SK-N-MC (cell line): Measurements from ENCODE around the gene RYR2.

ENCODE experiments used
- DNase-seq: peaks from one replicate; pipeline ENCODE4 v3.0.0-alpha.2; 2011; ENCODE audit warnings: low read depth, low spot score
- H3K27ac ChIP-seq: fragments of 200-600 bp; sonication (generic); 2 replicates; pipeline ENCODE4 v1.5.1; 2016; ENCODE audit warnings: mixed run types
- H3K36me3 ChIP-seq: fragments of 200-600 bp; sonication (generic); 2 replicates; pipeline ENCODE4 v1.6.1; 2017; ENCODE audit warnings: antibody characterized with exemption, low read length, mixed read lengths; ENCODE audit not compliant: insufficient read depth
- H3K4me3 ChIP-seq: fragments of 200-600 bp; sonication (generic); 2 replicates; pipeline ENCODE4 v1.5.1; 2016
- H3K9ac ChIP-seq: fragments of 200-600 bp; sonication (generic); 2 replicates; pipeline ENCODE4 v1.8.0; 2017; ENCODE audit warnings: mixed run types, mixed read lengths; ENCODE audit not compliant: insufficient read length
- H3K9me3 ChIP-seq: fragments of 200-600 bp; sonication (generic); 2 replicates; pipeline ENCODE4 v1.6.1; 2017; ENCODE audit warnings: low read depth, mild to moderate bottlenecking, antibody characterized with exemption, low read length, moderate library complexity, mixed read lengths
- EZH2 ChIP-seq: fragments of 200-600 bp; sonication (generic); IDR thresholded peaks from one replicate; pipeline ENCODE4 v1.6.1; 2017; ENCODE audit warnings: antibody characterized with exemption
- FOXP2 ChIP-seq: optimal IDR thresholded peaks from 2 replicates; pipeline ENCODE3; 2011; ENCODE audit warnings: mild to moderate bottlenecking, moderate library complexity; ENCODE audit not compliant: insufficient read depth; ENCODE audit errors: extremely low read length, control extremely low read depth
- POLR2AphosphoS5 ChIP-seq: IDR thresholded peaks from 2 replicates; pipeline ENCODE4 v1.6.1; 2012; ENCODE audit warnings: mild to moderate bottlenecking, low read depth, low read length, borderline replicate concordance

RYR2 gene

DNA sequence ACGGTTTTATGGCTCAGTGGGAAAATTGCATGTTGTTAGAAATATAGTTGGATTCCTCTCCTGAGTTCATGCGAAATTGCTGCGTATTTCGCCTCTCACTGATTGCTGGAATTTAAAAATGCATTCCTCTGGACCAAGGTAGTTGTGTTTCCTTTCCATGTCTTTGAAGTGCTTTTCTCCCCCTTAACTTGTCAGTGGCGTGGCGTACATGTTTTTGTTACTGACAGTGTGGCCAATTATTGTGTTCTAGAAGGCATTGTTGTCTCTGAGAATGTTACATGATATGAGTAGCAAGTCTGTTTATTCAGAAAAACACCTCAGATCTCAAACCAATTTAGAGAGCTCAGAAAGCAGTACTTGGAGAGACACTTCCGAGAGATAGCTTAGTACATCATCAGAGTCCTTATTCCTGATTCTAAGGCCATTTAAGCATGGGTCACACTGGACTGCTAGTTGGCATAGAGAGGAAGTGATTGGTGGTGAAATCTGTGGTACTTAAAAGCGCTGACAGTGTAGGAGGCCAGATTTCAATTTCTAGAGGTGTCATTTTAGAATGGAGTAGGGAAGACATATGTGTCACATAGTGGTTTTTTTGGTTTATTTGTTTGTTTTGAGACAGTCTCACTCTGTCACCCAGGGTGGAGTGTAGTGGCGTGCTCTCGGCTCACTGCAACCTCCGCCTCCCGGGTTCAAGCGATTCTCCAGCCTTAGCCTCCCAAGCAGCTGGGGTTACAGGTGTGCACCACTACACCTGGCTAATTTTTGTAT is 184.4 kb downstream of the RYR2 start:
- H3K9me3 ChIP-seq = no peaks in the 10 kb centered on the region
- H3K9ac ChIP-seq = no peak overlapping the region
- H3K36me3 ChIP-seq = no peaks in the 10 kb centered on the region
- TF ChIP-seq POLR2AphosphoS5 (no peak), FOXP2 (no peak), EZH2 (no peak)
- H3K4me3 ChIP-seq = no peak overlapping the region
- DNase-seq = no peak
- H3K27ac ChIP-seq = no peak overlapping the region

DNA sequence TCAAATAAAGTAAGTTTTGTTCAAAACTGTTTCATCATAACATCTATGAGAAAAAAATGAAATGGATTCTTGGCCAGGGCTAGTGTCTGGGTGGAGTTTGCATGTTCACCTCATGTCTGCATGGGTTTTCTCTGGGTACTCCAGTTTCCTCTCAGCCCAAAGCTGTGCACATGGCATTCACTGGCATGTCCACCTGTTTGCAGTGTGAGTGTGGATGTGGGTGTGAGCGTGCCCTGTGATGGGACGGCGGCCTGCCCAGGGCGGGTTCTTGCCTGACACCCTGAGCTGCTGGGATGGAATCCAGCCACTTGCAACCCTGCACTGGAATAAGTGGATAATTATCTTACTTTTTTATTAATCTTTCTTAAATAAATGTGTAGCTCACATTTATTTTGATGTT is 185.5 kb downstream of the RYR2 start:
- Histone ChIP-seq H3K9ac (no peak overlapping the region), H3K27ac (no peak overlapping the region), H3K4me3 (no peak overlapping the region), H3K9me3 (no peaks in the 10 kb centered on the region), H3K36me3 (no peaks in the 10 kb centered on the region)
- DNase-seq = no peak
- no peak for TF ChIP-seq POLR2AphosphoS5
- TF ChIP-seq FOXP2 = no peak

DNA sequence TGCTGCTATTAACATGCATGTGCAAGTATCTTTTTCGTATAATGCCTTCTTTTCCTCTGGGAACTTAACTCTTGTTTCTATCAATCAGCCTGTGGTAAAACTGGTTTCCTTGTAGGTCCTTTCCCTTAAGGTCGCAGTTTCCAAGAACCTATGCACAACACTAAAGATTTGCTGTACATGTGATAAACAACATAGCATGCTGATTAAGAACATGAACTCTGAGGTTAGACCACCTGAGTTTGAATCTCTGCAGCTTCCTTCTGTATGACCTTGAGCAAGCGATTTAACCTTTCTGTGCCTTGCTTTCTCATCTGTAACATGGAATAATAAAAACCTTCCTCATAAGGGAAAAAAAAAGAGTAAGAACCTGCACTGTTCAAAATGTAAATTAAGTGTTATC is 186.4 kb downstream of the RYR2 start:
- DNase-seq = no peak
- no peak for TF ChIP-seq FOXP2
- no peak for TF ChIP-seq POLR2AphosphoS5
- TF ChIP-seq EZH2 = no peak
- H3K36me3 ChIP-seq = no peaks in the 10 kb centered on the region
- H3K9ac ChIP-seq = no peak overlapping the region
- no peak overlapping the region for H3K4me3 ChIP-seq
- H3K9me3 ChIP-seq = no peaks in the 10 kb centered on the region
- no peak overlapping the region for H3K27ac ChIP-seq

DNA sequence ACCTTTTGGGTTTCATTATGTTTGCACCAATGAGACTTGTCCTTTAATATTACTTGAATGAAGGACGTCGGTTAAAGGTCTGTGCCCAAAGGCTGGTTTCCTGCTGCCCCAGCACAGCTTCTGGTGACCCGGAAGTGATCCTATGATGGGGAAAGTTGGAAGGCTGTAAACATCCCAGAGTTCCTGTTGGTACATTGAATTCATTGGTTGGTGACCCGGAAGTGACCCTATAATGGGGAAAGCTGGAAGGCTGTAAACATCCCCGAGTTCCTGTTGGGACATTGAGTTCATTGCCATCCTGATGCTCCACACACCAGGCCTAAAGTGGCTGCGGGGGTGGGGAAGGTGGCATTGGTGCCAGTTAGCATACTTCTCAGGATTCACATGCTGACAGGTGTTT is 187.3 kb downstream of the RYR2 start:
- H3K9me3 ChIP-seq = no peaks in the 10 kb centered on the region
- H3K27ac ChIP-seq = no peak overlapping the region
- H3K36me3 ChIP-seq = no peaks in the 10 kb centered on the region
- no peak overlapping the region for H3K9ac ChIP-seq
- DNase-seq = no peak
- H3K4me3 ChIP-seq = no peak overlapping the region
- TF ChIP-seq EZH2 (no peak), FOXP2 (no peak), POLR2AphosphoS5 (no peak)

DNA sequence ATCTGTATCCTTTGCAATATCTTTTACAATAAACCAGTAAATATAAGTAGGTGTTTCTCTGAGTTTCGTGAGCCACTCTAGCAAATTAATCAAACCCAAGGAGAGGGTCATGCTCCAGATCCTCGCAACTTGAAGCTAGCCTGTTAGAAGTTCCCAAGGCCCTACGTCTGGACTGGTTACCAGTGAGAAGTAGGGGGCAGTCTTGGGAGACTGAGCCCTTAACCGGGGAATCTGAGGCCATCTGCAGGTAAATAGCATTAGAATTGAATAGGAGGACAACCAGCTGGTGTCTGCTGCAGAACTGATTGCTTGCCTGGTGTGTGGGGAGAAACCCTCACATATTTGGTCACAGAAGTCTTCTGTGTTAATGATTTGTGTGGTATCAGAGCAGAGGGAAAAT is 190.5 kb downstream of the RYR2 start:
- Histone ChIP-seq H3K9ac (no peak overlapping the region), H3K36me3 (no peaks in the 10 kb centered on the region), H3K9me3 (no peaks in the 10 kb centered on the region), H3K27ac (no peak overlapping the region), H3K4me3 (no peak overlapping the region)
- no peak for DNase-seq
- no peak for TF ChIP-seq POLR2AphosphoS5
- no peak for TF ChIP-seq EZH2
- TF ChIP-seq FOXP2 = no peak

DNA sequence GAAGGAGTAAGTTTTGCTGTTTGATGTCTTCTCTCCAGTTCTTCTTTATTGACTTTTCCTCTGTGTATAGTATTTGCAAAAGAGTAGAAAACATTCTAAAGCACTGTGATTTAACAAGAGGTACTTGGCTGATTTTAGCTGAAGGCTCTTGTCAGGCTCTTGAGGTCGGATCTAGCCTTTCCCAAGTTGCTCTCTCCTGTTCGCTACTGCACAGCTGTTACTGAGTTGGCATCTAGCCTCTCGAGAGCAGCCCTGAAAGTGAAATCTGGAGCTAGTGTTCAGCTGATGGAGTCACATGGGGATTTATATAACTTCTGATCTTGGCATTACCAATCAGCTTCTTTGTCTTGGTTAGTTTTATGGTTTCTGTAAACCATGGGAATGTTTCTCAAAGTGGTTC is 193.1 kb downstream of the RYR2 start:
- Histone ChIP-seq H3K9ac (no peak overlapping the region), H3K36me3 (no peaks in the 10 kb centered on the region), H3K27ac (no peak overlapping the region), H3K9me3 (no peaks in the 10 kb centered on the region), H3K4me3 (no peak overlapping the region)
- TF ChIP-seq EZH2 (no peak), FOXP2 (no peak), POLR2AphosphoS5 (no peak)
- no peak for DNase-seq

DNA sequence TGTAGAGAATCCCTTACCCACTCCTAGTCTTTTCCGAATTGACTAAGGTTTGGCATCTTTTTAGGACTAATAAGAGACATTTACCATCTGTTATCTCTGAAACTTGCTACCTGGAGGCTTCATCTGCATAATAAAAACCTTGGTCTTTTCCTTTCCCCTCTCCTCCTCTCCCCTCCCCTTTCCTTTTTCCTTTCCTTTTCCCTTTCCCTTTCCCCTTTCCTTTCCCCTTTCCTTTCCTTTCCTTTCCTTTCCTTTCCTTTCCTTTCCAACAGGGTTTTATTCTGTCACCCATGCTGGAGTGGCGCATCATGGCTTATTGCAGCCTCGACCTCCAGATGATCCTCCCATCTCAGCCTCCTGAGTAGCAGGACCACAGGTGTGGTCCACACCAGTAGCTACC is 195.7 kb downstream of the RYR2 start:
- TF ChIP-seq FOXP2 = no peak
- no peak for TF ChIP-seq EZH2
- no peak for TF ChIP-seq POLR2AphosphoS5
- no peak for DNase-seq

DNA sequence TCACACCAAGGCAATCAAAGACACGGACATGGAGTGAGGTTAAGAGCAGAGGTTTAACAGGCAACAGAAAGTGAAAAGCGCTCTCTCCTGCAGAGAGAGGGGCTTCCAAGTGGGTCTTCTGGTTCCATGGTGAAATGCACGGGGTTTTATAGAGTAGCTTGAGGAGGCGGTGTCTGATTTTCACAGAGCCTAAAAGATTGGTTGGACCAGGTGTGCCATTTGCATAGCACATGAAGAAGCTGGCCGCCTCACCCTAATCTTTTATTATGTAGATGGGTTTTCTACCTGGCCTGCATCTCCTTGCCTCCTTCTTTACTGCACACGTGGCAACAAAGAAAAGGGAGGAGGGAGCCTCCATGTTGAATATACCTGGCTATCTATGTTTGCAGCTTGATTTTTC is 197.3 kb downstream of the RYR2 start:
- Histone ChIP-seq H3K27ac (no peak overlapping the region), H3K9ac (no peak overlapping the region), H3K4me3 (no peak overlapping the region), H3K36me3 (no peaks in the 10 kb centered on the region), H3K9me3 (no peaks in the 10 kb centered on the region)
- no peak for DNase-seq
- TF ChIP-seq FOXP2 (no peak), EZH2 (no peak), POLR2AphosphoS5 (no peak)

More for the DNA sequence above, 195.7 kb downstream of the RYR2 start:
- no peak overlapping the region for H3K4me3 ChIP-seq
- H3K36me3 ChIP-seq = no peaks in the 10 kb centered on the region
- no peaks in the 10 kb centered on the region for H3K9me3 ChIP-seq
- no peak overlapping the region for H3K27ac ChIP-seq
- no peak overlapping the region for H3K9ac ChIP-seq

DNA sequence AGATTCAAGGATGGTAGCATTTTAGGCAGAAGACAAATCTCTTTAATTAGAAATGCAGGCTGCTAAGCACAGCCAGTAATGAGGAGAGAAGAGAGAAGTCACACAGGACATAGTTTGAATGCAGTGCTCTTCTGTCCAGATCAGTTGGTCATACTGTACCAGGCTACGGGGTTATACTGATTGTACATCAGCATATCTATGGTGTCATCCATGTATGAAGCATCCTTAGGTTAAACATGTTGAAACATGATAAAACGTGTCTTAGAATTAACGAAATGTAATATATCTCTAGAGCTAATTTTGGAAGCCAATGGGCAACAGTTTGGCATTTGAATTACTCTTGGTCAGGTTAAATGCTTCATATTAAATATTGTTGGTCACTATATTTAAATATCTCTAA is 199.1 kb downstream of the RYR2 start:
- no peak overlapping the region for H3K4me3 ChIP-seq
- H3K9me3 ChIP-seq = no peaks in the 10 kb centered on the region
- no peak overlapping the region for H3K27ac ChIP-seq
- H3K36me3 ChIP-seq = no peaks in the 10 kb centered on the region
- no peak for TF ChIP-seq POLR2AphosphoS5
- no peak for TF ChIP-seq FOXP2
- TF ChIP-seq EZH2 = no peak
- DNase-seq = no peak
- no peak overlapping the region for H3K9ac ChIP-seq
